Heart right ventricle (tissue), 16 donors: ENCODE data around the gene ENKUR. TPM values are rescaled to one million over a fixed set of nuclear protein-coding genes. Genes with fewer than 3 reads are reported as not detected.
"Not testable (repeated sequence)": the region's sequence is repeated elsewhere in the genome, so short reads cannot be mapped to it uniquely, and the experiment has no call there.

Experiments
- ATAC-seq, 8 donors: fragments of 200-7000 bp; cut with Tn5 transposase; one replicate each; pipeline ENCODE4 v1.9.1; 2020; ENCODE audit warnings: mild to moderate bottlenecking in 8 of 8, moderate library complexity in 8 of 8, moderate number of reproducible peaks in 1 of 8
- DNase-seq, 2 donors: peaks; one replicate each; pipeline ENCODE4 v3.0.0-alpha.2; 2020
- H3K27ac ChIP-seq, 10 donors: fragments of 200-600 bp; sonication (generic) in 2 of 10; one replicate each; pipeline versions ENCODE4 v1.5.0 to v1.8.0; 2020 to 2022; ENCODE audit warnings: mild to moderate bottlenecking in 3 of 10
- H3K27me3 ChIP-seq, 7 donors: fragments of 200-600 bp; one replicate each; pipeline ENCODE4 v1.8.0; 2021 to 2022; ENCODE audit warnings: mild to moderate bottlenecking in 2 of 7
- H3K36me3 ChIP-seq, 9 donors: fragments of 200-600 bp; sonication (generic) in 1 of 9; one replicate each; pipeline versions ENCODE4 v1.5.0 to v1.8.0; 2020 to 2022; ENCODE audit warnings: mild to moderate bottlenecking in 2 of 9
- H3K4me1 ChIP-seq, 9 donors: fragments of 200-600 bp; sonication (generic) in 1 of 9; one replicate each; pipeline versions ENCODE4 v1.5.0 to v1.8.0; 2020 to 2022; ENCODE audit warnings: mild to moderate bottlenecking in 4 of 9
- H3K4me3 ChIP-seq, 10 donors: fragments of 200-600 bp; sonication (generic) in 2 of 10; one replicate each; pipeline versions ENCODE4 v1.5.0 to v1.8.0; 2020 to 2022; ENCODE audit warnings: mild to moderate bottlenecking in 7 of 10, moderate library complexity in 2 of 10
- H3K9me3 ChIP-seq, 11 donors: fragments of 200-600 bp in 10 of 11; sonication (generic) in 2 of 11; one replicate each; pipeline versions ENCODE4 v1.5.0 to v1.8.0; 2013 to 2022; ENCODE audit warnings: mild to moderate bottlenecking in 2 of 11, control low read depth in 1 of 11, moderate library complexity in 1 of 11
- CTCF ChIP-seq, 9 donors: fragments of 200-600 bp; sonication (generic) in 2 of 9; IDR thresholded peaks; one replicate each; pipeline versions ENCODE4 v1.5.0 to v1.8.0; 2021 to 2022; ENCODE audit warnings: antibody characterized with exemption in 9 of 9, mild to moderate bottlenecking in 5 of 9, moderate library complexity in 1 of 9
- WGBS, 2 donors: extraction: QIAGEN DNeasy Blood & Tissue Kit; methylation state at CpG; one replicate each; pipeline ENCODE4 v1.1.7; 2013; ENCODE audit warnings: inconsistent platforms in 1 of 2; 5-methylcytosine and 5-hydroxymethylcytosine counted together
- intact Hi-C, 10 donors: fragments of 100-400 bp; cut with DNase I; formaldehyde crosslinking; loops; one replicate each; pipeline versions ENCODE4 v1.11.1 to v1.14.2; 2022
- polyA plus RNA-seq, 2 donors: library from polyadenylated mRNA; stranded (reverse); fragments of 200-250 nt; gene quantifications; one replicate each; pipeline ENCODE4 v1.2.3, GENCODE V29; 2013
- total RNA-seq, 10 donors: library from RNA; stranded (reverse); fragmentation: NEBNext Ultra II Directional in 3 of 10; extraction: Animal tissue kit (Norgen Biotek cat#: 25700) in 3 of 10; gene quantifications; one replicate each; pipeline versions ENCODE4 v1.2.1 to v1.2.4, GENCODE V29; 2021 to 2023
- donor health status: Arrhythmogenic right ventricular cardiomyopathy.
- donor health status: ischemic (EF 13 %, LVEDD 7.1; RV severe dilation, severe dysfunction).
- donor health status: healthy with polysubstance abuse.
- donor health status: DM: no; HTN: yes; CAD: no.
- donor health status: DM: no; HTN: no; CAD: no.
- donor health status: ischemic (EF 25% LVEDD 6.9; RV normal size, moderate dysfunction).
- donor health status: ischemic (EF 25% LVEDD 5.7; RV mildly dilated, moderate dysfunction).
- donor health status: healthy.
- donor health status: DM: yes; HTN: yes; CAD: no.
- donor health status: Ischemic cardiomyopathy.
- donor health status: ischemic (EF 35%, LVEDD 5.7; RV mildly dilated, moderate dysfunction).
- donor health status: nonischemic (EF 11% LVEDD 7.7; RV severe dilation, severe dysfunction).
- donor health status: DM: yes; HTN: yes; CAD: no.
- donor health status: PGD.
- donor health status: ischemic (EF 29% LVEDD 5.4; RV normal size, mild dysfunction).
- donor health status: nonischemic (EF 23%, LVEDD 6.1; RV moderate dilation, normal function).

Gene ENKUR
- total and polyA plus RNA-seq, 12 donors: 0.10 TPM; not detected in 11

GRCh38 chr10:24971374-24971773 lies 44.6 kb downstream of the ENKUR start:
- Histone ChIP-seq H3K4me1 (peaks cover 0 to 27% (median 0%) of the 10 kb centered on the region in 9 donors), H3K4me3 (no peak overlapping the region), H3K27me3 (no peaks in the 10 kb centered on the region), H3K36me3 (no peaks in the 10 kb centered on the region), H3K9me3 (no peaks in the 10 kb centered on the region), H3K27ac (no peak overlapping the region)
- DNase-seq (no peak), ATAC-seq (peak in 3 of 8 donors; percentile 61 to 73 (median 63))
- no peak for TF ChIP-seq CTCF (IDR thresholded peaks at IDR 0.05)
- intact Hi-C loops: no loop called here

- Histone ChIP-seq H3K9me3 (no peaks in the 10 kb centered on the region), H3K27me3 (no peaks in the 10 kb centered on the region), H3K4me3 (no peak overlapping the region), H3K36me3 (no peaks in the 10 kb centered on the region), H3K4me1 (peaks cover 0 to 18% (median 0%) of the 10 kb centered on the region in 9 donors), H3K27ac (peak overlapping the region in 2 of 10 donors; percentile 18 to 38)
- ATAC-seq: peak in 6 of 8 donors; percentile 45 to 76 (median 64)
- intact Hi-C loops: no loop called here
- 53 to 71% methylated on average over 2 of the region's 2 CpGs for WGBS, 2 donors
- peak in 1 of 2 donors; percentile 26 for DNase-seq
- TF ChIP-seq CTCF (IDR thresholded peaks at IDR 0.05): no peak
Observed at GRCh38 chr10:24969841-24970281, 46.1 kb downstream of the ENKUR start.

- DNase-seq, H3K4me3 ChIP-seq, H3K9me3 ChIP-seq, H3K36me3 ChIP-seq, ATAC-seq, intact Hi-C loops, H3K27me3 ChIP-seq: not testable (repeated sequence)
- peaks cover 0 to 13% (median 0%) of the 10 kb centered on the region in 9 donors for H3K4me1 ChIP-seq
- 94 to 96% methylated on average over 11 of the region's 11 CpGs for WGBS, 2 donors
- H3K27ac ChIP-seq: peak overlapping the region in 1 of 10 donors; percentile 32
Observed at GRCh38 chr10:24968951-24969350, 47.0 kb downstream of the ENKUR start.

- H3K27me3 ChIP-seq: no peaks in the 10 kb centered on the region
- ATAC-seq: no peak
- TF ChIP-seq CTCF (IDR thresholded peaks at IDR 0.05): no peak
- no peak overlapping the region for H3K27ac ChIP-seq
- no peak for DNase-seq
- 96 to 97% methylated on average over 7 of the region's 7 CpGs for WGBS, 2 donors
- H3K36me3 ChIP-seq: no peaks in the 10 kb centered on the region
- no peak overlapping the region for H3K4me3 ChIP-seq
- H3K9me3 ChIP-seq: no peaks in the 10 kb centered on the region
- intact Hi-C loops: no loop called here
- peaks cover 0 to 13% (median 0%) of the 10 kb centered on the region in 9 donors for H3K4me1 ChIP-seq
Observed at GRCh38 chr10:24968349-24968748, 47.6 kb downstream of the ENKUR start.

GRCh38 chr10:24966962-24967481 lies 48.9 kb downstream of the ENKUR start:
- Histone ChIP-seq H3K4me3 (no peak overlapping the region), H3K27me3 (no peaks in the 10 kb centered on the region), H3K27ac (no peak overlapping the region), H3K9me3 (no peaks in the 10 kb centered on the region), H3K4me1 (peaks cover 0 to 13% (median 0%) of the 10 kb centered on the region in 9 donors), H3K36me3 (no peaks in the 10 kb centered on the region)
- DNase-seq (no peak), ATAC-seq (no peak)
- TF ChIP-seq CTCF (IDR thresholded peaks at IDR 0.05): no peak
- WGBS, 2 donors: 90 to 93% methylated on average over 5 of the region's 5 CpGs
- intact Hi-C loops: no loop called here
